GM20431 (cell line): ENCODE measurements around the gene B4GALT4.

Experiments used
- in situ Hi-C: fragments of 300-500 bp; cut with MseI, MboI; formaldehyde crosslinking; loops from one replicate; pipeline ENCODE4 v1.15.0; 2020; ENCODE audit warnings: low sequenced_read_pairs; ENCODE audit not compliant: unreplicated experiment

The B4GALT4 gene

DNA sequence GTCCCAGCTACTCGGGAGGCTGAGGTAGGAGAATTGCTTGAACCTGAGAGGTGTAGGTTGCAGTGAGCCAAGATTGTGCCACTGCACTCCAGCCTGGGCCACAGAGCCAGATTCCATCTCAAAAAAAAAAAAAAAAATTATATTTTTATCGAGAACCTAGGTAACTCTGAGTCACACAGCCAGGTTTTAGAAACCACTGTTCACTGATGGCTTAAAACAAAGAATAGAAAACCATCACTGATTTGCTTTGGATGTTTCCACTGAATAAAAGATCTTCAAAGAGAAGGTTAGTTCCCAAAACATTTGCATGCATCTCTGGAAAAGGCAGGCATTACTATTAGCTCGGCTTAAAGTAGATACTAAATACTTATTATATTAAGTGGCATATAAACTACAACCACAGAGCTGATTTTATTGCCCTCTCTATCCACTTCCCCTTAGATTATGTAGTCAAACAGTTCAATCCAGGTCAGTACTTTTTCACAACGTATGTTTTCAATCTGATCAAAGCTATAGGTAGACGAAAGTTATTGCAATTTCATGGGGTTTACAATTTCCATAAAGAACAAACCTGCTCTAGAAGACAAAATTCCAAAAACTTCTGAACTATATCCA, 1.4 kb downstream of the B4GALT4 start:
- in situ Hi-C loops, result loop anchor here (25.0 kb wide), 1 partner anchor 352 kb away; no protein-coding TSS in a partner anchor

DNA sequence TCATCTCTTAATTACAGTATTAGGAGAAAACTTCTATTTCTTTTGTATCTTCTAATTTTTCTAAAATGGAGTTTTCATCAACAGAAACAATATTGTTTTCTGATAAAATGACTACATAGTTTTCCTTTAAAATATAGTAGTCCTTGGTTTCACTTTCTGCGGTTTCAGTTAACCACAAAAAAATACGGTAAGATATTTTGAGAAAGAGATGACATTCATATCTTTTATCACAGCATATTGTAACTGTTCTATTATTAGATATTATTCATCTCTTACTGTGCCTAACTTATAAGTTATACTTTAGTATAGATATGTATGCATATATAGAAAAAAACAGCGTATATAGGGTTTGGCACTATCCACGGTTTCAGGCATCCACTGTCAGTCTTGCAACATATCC, 2.3 kb downstream of the B4GALT4 start:
- in situ Hi-C loops, result loop anchor here (25.0 kb wide), 1 partner anchor 351 kb away; no protein-coding TSS in a partner anchor

DNA sequence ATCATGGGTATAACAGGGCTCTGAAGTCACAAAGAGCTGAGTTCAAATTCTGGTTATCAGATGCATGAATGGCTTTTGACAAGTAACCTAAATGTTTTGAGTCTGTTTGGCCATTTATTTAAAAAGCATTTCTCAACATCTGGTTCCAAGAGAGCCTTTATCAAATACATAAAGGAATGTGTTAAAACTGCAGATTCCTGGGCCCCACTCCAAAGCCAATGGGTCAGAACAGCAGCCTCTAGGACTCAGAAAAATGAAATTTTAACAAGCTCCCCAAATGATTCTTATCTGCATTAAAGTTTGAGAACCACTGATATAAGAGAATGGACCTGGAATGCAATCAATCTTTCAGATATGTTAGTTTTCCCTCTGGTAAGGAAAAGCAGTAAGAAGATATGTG, 3.4 kb downstream of the B4GALT4 start:
- in situ Hi-C loops, result loop anchor here (25.0 kb wide), 1 partner anchor 350 kb away; no protein-coding TSS in a partner anchor

DNA sequence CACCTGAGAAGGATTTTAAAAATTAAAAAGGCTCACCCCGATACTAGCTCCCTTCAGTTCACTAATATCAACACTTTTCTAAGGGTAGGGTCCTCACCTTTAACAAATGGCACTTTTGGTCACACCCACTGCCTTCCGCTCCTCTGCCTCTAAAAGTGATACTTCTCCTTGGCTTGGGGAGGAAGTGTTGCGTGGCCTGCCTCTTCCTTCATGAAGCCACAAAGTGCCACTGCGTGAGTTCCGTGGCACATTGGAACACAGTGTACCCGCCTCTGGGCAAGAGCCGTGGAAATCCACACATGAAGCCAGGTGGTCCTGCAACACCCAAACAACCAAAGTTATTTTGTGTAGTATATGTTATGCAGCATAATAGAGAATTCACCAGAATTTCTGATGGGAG, 3.9 kb downstream of the B4GALT4 start:
- in situ Hi-C loops, result loop anchor here (25.0 kb wide), 1 partner anchor 349 kb away; no protein-coding TSS in a partner anchor

DNA sequence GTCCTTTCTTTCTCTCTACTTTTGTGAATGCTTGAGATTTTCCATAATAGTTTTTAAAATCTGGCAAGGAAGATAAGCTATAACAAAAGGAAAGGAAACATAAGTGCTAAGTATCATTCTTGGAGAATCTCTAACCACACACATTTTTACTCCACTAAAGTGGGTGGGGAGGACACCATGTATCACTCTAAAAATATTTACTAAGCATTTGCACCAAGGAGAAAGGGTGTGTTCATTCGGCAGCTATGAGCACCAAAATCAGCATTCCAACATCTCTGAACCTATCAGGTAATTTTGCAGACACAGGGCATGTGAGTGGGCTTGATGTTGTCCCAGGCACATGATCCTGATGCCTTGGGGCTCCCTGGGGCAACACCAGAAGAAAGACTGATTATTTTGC, 5.5 kb downstream of the B4GALT4 start:
- in situ Hi-C loops, result loop anchor here (25.0 kb wide), 1 partner anchor 348 kb away; no protein-coding TSS in a partner anchor

DNA sequence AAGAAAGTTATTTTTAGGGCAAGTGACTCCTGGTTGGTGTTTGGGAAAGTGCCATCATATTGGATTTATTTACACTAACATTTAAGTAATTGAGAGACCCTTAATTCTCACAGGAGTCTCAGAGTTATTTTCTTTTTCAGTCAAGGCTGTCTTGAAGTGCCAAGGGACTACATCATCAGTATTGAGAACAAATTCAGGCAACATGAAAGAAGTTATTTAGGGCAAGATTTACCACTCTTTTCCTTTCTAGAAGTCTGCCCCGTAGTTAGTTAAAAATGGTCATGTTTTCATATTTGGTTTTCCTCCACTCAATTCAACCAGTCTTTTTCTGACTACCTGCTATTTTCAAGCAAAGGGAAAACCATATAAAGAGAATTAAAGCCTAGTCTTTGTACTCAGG, 6.1 kb downstream of the B4GALT4 start:
- in situ Hi-C loops, result loop anchor here (25.0 kb wide), 1 partner anchor 347 kb away; no protein-coding TSS in a partner anchor

DNA sequence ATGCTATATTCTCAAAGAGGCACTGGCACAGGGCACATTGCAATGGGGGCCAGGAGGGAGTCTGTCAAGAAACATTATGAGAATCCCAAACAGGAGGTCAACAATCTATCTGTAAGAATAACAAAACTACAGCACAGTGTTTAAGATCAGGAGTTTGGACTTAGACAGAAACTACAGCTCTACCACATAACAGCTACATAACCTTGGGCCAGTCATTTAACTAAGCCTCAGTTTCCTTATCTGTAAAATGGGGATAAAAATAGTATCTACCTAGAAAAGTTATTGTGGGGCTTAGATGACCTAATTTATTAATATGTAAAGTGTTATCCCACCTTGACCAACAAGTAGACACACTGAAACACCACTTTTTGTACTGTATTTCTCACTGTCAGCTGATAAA, 9.9 kb downstream of the B4GALT4 start:
- in situ Hi-C loops, result loop anchor here (25.0 kb wide), 1 partner anchor 343 kb away; no protein-coding TSS in a partner anchor

DNA sequence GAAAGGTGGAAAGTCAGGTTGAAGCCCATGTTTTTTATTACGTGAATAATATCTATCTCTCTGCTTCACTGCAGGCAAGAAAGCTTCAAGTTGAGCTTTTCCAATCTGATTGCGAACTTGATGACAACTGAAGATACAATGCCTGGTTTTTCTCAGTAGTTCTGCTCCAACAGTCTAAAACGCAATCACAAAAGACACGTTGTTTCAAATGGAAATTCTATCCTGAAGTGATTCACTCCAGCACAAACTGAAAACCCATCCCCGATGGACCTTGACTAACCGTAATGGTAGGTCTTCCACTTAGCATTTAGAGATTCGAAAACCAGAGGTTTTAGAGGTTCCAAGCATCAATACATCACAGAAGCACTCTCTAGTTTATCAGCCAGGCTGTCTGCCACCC, 10.6 kb downstream of the B4GALT4 start:
- in situ Hi-C loops, result loop anchor here (25.0 kb wide), 1 partner anchor 343 kb away; no protein-coding TSS in a partner anchor

DNA sequence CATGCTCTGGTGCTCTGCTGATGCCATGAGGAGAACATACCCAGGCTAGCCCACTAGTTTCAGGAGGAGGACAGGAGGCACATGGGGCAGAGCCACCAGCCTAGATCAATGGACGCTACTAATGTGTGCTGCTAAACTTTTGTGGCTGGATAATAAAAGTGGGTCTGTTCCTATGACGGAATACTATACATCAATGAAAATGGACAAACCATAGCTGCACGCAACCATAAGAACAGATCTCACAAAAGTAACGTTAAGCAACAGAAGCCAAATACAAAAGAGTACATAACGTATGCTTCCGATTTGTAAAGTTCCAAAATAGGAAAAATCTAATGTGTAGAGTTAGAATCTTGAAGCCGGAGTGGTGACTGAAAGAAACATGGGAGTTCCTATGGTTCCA, 11.5 kb downstream of the B4GALT4 start:
- in situ Hi-C loops, result loop anchor here (25.0 kb wide), 1 partner anchor 342 kb away; no protein-coding TSS in a partner anchor

DNA sequence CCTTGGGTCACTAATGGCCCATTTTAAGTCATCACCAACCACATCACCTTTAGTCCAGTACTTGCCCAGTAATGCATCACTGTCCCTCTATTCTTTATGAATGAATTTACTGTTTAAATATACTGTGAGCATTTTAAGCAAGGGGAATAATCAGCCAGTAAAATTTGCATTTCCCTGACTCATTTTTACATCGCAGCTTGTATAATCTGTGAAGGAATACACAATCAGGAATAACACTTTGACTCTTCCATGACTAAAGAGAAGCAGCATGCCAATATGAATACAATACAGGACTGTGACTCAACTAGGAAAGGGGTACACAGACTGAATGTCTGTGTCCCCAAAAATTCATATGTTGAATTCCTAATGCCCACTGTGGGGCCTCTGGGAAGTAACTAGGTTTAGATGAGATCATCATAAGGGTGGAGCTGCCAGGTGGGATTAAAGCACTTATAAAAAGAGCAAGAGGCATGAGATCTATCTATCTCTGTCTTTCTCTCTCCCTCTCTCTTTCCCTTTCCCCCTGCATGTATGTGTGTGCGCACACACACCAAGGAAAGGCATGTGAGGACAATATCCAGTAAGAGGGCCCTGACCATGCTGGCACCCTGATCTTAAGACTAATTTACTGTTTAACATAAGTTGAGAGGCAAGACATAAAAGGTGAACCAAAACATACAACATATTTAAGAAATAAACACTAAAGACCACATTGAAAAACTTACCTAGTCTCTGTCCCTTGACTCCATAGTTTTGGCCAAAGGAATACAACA, 12.1 kb downstream of the B4GALT4 start:
- in situ Hi-C loops, result loop anchor here (25.0 kb wide), 1 partner anchor 341 kb away; no protein-coding TSS in a partner anchor

DNA sequence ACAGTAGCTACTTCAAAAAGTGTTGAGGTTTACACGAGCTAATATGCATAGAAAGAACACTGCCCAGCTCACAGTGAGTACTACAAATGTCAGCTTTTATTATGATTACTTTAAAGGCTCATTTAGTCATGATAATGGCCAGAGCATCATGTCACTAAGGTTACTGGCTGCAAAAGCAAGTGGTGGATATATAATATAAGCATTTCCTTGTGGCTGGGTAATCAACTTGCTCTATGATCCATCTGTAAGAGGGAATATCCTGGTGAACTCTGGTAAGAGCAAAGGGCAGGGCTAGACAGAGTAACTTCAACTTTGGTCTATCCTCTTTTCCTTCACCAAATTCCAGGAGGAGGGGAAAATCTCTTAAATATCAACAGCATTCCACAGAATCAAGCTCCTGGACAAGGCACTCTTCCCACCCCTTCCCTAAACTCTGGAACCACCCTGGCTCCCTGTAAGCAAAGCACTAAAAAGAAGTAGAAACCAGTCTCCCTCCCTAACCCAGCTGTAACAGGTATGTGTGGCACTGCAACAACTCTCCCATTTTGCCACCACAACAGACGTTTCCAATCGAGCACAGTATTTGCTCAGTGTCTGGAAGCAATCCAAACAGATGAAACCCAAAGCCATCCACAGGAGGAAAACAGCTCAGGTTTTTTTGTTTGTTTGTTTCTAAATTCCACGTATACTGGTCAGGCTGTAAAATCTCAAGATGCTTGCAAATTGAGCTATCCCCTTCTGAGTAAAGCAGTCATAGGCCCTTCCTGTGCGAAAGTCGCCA, 13.4 kb downstream of the B4GALT4 start:
- in situ Hi-C loops, result loop anchor here (25.0 kb wide), 1 partner anchor 340 kb away; no protein-coding TSS in a partner anchor

DNA sequence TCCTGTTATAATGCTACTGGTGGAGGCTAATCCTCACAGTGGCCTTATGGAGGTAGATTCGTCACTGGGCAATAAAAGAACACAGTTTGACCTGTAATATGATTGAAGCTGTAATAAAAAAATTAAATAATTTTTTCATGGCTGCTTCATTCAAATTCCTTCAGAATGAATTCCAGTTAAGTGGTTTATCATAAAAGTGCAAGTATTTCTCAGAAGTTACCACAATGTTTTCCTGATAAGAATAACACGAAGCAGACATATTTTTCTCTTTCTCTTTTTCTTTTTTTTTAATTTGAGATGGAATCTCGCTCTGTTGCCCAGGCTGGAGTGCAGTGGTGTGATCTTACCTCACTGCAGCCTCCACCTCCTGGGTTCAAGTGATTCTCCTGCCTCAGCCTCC, 15.6 kb downstream of the B4GALT4 start:
- in situ Hi-C loops, result loop anchor here (25.0 kb wide), 1 partner anchor 338 kb away; no protein-coding TSS in a partner anchor

DNA sequence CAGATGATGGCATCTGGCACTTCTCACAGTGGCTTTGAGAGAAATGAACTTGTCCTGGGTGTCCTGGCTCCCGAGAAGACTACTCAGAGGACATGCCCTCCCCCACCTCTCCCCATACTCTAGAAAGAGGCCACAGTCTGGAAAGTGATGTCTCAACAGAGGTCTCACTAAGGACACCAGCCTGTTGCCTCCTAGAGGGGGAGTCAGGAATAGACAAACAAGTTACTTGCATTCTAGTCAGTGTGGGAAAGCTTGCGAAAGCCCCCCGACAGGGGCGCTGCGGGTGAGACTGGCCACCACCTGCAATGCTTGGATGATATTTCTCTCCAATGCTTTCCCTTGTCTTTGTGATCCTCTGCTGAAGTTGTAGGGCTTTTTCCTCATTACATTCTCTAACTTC, 17.2 kb downstream of the B4GALT4 start:
- in situ Hi-C loops, result no loop called here

DNA sequence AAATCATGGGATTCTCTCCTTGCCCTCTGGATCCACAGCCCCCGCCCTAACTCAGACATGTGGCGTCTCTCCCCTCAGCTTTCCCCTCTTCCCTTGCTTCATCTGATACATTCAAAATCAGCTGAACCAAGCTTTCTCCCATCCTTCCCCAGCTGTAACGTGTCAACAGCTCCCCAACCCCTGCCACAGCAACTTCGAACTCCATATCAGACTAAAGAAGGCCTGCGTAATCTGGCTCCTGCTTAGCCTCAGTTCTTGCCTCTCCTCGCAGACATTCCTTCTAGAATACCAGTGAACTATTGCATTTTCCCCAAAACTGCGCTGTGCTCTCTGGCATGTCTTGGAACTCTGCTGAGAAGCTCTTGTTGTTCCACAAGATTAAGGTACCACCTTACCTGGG, 18.3 kb downstream of the B4GALT4 start:
- in situ Hi-C loops, result no loop called here

DNA sequence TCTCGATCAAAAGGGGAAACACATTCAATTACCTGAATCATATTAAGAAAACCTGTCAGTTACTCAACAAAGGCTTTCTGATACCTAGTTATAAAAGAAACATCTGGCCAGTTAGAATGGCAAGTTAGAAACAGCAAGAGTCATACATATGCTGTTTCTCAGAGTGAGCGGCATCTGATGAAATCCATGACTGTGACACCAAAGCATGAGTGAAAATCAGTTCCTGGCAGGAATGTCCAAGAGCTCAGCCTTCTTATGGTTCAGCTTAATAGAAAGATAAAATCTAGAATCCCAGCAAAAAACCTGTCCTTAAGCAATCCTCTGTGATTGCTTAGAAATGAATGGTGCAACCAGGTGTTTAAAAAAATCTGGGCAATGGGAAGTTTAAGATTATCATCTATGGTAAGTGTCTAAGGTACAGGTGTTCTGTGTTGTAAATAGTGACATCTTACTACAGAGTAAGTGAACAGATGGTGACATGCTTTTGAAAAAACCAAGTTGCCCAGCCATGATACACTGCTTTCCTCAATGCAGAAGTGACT, 18.8 kb downstream of the B4GALT4 start:
- in situ Hi-C loops, result no loop called here

DNA sequence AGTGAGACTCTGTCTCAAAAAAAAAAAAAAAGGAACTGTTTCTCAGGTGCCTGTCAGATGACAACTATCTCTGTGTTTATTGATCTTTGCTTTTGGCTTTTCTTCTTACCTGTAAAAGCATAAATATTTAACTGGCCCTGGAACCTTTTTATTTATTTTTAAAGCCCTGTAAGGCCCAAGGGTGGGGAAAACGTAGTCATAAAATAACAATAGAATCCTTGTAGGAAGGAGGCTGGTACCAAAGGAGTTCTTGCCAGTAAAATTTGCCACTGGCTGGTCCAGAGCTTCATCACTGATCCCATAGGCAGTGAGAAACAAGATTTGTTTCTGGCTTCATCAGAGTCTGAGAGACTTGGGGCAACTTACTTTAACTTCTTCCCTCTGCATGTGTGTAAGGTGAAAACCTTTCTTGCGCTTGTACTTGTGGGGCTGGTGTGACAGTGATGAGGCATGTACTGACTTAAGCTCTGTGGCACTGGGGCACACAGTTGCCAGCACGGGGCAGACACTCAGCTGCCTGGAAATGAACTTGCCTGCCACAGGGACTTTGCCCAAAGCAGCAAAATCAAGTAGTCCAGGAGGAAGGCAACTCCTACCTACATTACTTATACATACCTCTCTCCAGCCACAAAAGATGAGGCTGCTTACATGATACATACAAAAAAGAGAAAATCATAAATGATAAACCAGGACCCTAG, 19.6 kb downstream of the B4GALT4 start:
- in situ Hi-C loops, result no loop called here

DNA sequence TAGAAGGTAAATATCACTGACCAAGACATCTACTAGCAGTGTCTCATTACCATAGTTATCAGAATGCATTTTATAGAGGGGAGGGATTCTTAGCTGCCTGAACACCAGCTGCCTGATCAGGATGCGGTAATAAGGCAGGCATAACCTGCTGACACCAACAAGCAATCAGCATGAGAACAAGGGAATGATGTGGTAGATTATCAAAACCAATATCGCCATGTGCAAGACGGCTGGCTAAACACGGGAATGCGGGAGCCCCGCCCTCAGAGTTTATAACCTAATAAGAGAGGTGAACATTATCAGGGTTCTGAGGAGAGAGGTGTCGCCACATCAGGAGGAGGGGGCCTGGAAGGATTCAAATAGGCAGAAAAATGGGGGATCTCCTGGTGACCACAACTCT, 20.5 kb downstream of the B4GALT4 start:
- in situ Hi-C loops, result no loop called here

DNA sequence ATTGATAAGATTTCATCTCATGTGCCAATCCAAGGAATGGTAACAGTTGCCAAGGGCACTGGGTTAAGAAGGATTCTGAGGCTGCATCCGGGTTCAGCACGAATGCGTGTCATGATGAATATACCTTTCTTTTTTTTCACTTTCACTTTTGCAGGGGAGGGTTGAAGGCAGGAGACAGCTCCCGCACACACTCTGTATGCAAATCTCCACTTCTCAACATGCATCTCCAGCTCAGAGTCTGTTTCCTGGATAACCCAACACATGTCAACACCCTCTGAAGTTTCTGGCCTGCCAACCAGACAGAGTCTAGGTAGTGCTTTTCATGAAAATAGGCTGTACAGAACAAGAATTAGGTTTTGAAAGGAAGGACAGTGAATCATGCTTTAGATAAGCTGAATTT, 21.6 kb downstream of the B4GALT4 start:
- in situ Hi-C loops, result no loop called here

DNA sequence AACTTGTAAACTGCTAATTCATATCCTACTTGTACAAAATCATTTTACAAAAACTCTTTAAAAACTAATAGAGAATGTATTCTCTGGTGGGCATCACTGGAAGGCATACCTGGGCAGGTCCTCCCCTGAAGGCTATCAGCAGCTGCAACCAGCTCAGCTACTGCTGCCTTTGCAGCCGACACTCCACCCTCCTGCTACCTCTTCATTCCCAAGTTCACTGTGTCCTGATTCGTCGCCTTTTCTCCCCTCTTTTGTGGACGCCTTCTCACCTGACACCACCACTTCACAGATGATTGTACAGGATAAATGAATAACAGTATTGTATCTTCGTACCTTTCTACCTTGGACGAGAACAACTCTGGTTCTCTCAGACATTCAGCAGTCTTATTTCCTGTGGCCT, 28.9 kb downstream of the B4GALT4 start:
- in situ Hi-C loops, result no loop called here
